DND-41 (cell line): ENCODE measurements around the gene LRRC31.
A peak's percentile ranks its signal among the peaks of the same experiment; 100 is the strongest.

Experiments
- ATAC-seq: fragments of 200-7000 bp; cut with Tn5 transposase; 3 replicates; pipeline ENCODE4 v1.9.1; 2021; ENCODE audit warnings: low read depth; ENCODE audit not compliant: insufficient read depth
- DNase-seq: peaks from one replicate; pipeline ENCODE4 v3.0.0-alpha.2; 2020
- H2AFZ ChIP-seq: 2 replicates; pipeline ENCODE4 v1.6.0; 2012; ENCODE audit warnings: low read depth, low read length
- H3K27ac ChIP-seq: 2 replicates; pipeline ENCODE4 v1.5.1; 2012; ENCODE audit warnings: low read length, inconsistent platforms
- H3K27me3 ChIP-seq: fragments of 200-600 bp; sonication (generic); 2 replicates; pipeline ENCODE4 v1.6.0; 2012; ENCODE audit warnings: low read length, mild to moderate bottlenecking, inconsistent platforms; ENCODE audit not compliant: insufficient read depth, poor library complexity
- H3K36me3 ChIP-seq: 2 replicates; pipeline ENCODE4 v1.5.1; 2012; ENCODE audit warnings: low read length, inconsistent platforms; ENCODE audit not compliant: insufficient read depth
- H3K4me1 ChIP-seq: 2 replicates; pipeline ENCODE4 v1.5.1; 2012; ENCODE audit warnings: mild to moderate bottlenecking, low read length; ENCODE audit not compliant: insufficient read depth
- H3K4me2 ChIP-seq: 2 replicates; pipeline ENCODE4 v1.6.0; 2012; ENCODE audit warnings: mild to moderate bottlenecking, moderate library complexity, low read length, inconsistent platforms; ENCODE audit not compliant: insufficient read depth
- H3K4me3 ChIP-seq, 2 experiments: fragments of 200-600 bp in 1 of 2; shearing (Covaris generic) in 1 of 2; 2 replicates each; pipeline ENCODE4 v1.5.1; 2012 to 2016; ENCODE audit warnings: inconsistent platforms in 2 of 2, low read length in 2 of 2, mild to moderate bottlenecking in 2 of 2, low read depth in 1 of 2, moderate library complexity in 1 of 2
- H3K79me2 ChIP-seq: 2 replicates; pipeline ENCODE4 v1.6.0; 2012; ENCODE audit warnings: low read length, inconsistent platforms; ENCODE audit not compliant: insufficient read depth
- H3K9ac ChIP-seq: 2 replicates; pipeline ENCODE4 v1.6.0; 2012; ENCODE audit warnings: low read depth, mild to moderate bottlenecking, inconsistent platforms, low read length, moderate library complexity
- H3K9me3 ChIP-seq: 2 replicates; pipeline ENCODE4 v1.5.1; 2012; ENCODE audit warnings: low read length, moderate library complexity, mild to moderate bottlenecking, inconsistent platforms; ENCODE audit not compliant: insufficient read depth, severe bottlenecking
- H4K20me1 ChIP-seq: 2 replicates; pipeline ENCODE4 v1.6.0; 2012; ENCODE audit warnings: low read length; ENCODE audit not compliant: insufficient read depth
- CTCF ChIP-seq: IDR thresholded peaks from 2 replicates; pipeline ENCODE4 v1.5.1; 2012; ENCODE audit warnings: borderline replicate concordance, low read length, moderate library complexity, mild to moderate bottlenecking; ENCODE audit not compliant: poor library complexity, severe bottlenecking; ENCODE audit errors: extremely low read depth
- EZH2 ChIP-seq: IDR thresholded peaks from 3 replicates; pipeline ENCODE4 v1.6.1; 2012; ENCODE audit warnings: borderline replicate concordance, low read depth, mild to moderate bottlenecking, moderate library complexity, low read length, inconsistent platforms; ENCODE audit not compliant: severe bottlenecking

Gene LRRC31

GRCh38 chr3:169813757-169814517 lies 55.8 kb downstream of the LRRC31 start:
- Histone ChIP-seq H3K79me2 (no peaks in the 10 kb centered on the region), H3K27me3 (peaks cover 23% of the 10 kb centered on the region), H3K27ac (peak overlapping the region; percentile 78), H3K4me3 (peak overlapping the region; percentile 48 to 86; a peak in 3 of 4 replicates), H4K20me1 (no peaks in the 10 kb centered on the region), H3K36me3 (no peaks in the 10 kb centered on the region), H2AFZ (peak overlapping the region; percentile 89), H3K4me2 (peak overlapping the region; percentile 87), H3K4me1 (peaks cover 37% of the 10 kb centered on the region), H3K9me3 (peaks cover 7% of the 10 kb centered on the region), H3K9ac (peak overlapping the region; percentile 72)
- peak; percentile 80 for DNase-seq
- TF ChIP-seq CTCF (peak; percentile 73), EZH2 (no peak)
- peak; percentile 79 for ATAC-seq

- DNase-seq = no peak
- Histone ChIP-seq H3K27me3 (peaks cover 22% of the 10 kb centered on the region), H3K79me2 (no peaks in the 10 kb centered on the region), H3K4me1 (peaks cover 37% of the 10 kb centered on the region), H3K27ac (peak overlapping the region; percentile 78), H3K4me2 (peak overlapping the region; percentile 87), H4K20me1 (no peaks in the 10 kb centered on the region), H3K36me3 (no peaks in the 10 kb centered on the region), H3K9me3 (peaks cover 7% of the 10 kb centered on the region), H3K9ac (peak overlapping the region; percentile 72), H2AFZ (peak overlapping the region; percentile 89), H3K4me3 (peak overlapping the region; percentile 48 to 86; a peak in 3 of 4 replicates)
- ATAC-seq = no peak
- TF ChIP-seq EZH2 = no peak
- TF ChIP-seq CTCF = no peak
Observed at GRCh38 chr3:169813278-169813677, 56.5 kb downstream of the LRRC31 start.

GRCh38 chr3:169812332-169813235 lies 57.2 kb downstream of the LRRC31 start, which contains the start of the genes LRRC34 and LRRIQ4:
LRRC34 (minus strand) TSS chr3:169812904; CDS start chr3:169812548, 356 bp downstream.
LRRIQ4 (plus strand) TSS chr3:169812870; CDS start chr3:169821922, 9,052 bp downstream.
- Histone ChIP-seq H4K20me1 (no peaks in the 10 kb centered on the region), H3K4me3 (peak within 1 kb of the TSS; percentile 48 to 86), H3K4me2 (peak within 1 kb of the TSS; percentile 87), H2AFZ (peak within 1 kb of the TSS; percentile 89), H3K27ac (peak within 1 kb of the TSS; percentile 78), H3K36me3 (no peaks in the 10 kb centered on the region), H3K9me3 (peaks cover 7% of the 10 kb centered on the region), H3K27me3 (peaks cover 17% of the 10 kb centered on the region), H3K9ac (peak within 1 kb of the TSS; percentile 72), H3K4me1 (peaks cover 37% of the 10 kb centered on the region), H3K79me2 (no peaks in the 10 kb centered on the region)
- DNase-seq (peak; percentile 78), ATAC-seq (peak; percentile 71)
- TF ChIP-seq CTCF (no peak), EZH2 (peak; percentile 53)
